GM23338 (cell line): ENCODE measurements around the gene PPARD. TPM values are rescaled to one million over a fixed set of nuclear protein-coding genes. Genes with fewer than 3 reads are reported as not detected.

ENCODE experiments used
- ATAC-seq: fragments of 200-7000 bp; cut with Tn5 transposase; 3 replicates; pipeline ENCODE4 v1.9.1; 2020
- DNase-seq: peaks from one replicate; pipeline ENCODE4 v3.0.0-alpha.2; 2015; ENCODE audit warnings: low spot score
- H2AFZ ChIP-seq: fragments of 200-600 bp; sonication (generic); 2 replicates; pipeline ENCODE4 v1.8.0; 2016; ENCODE audit warnings: antibody characterized with exemption, mild to moderate bottlenecking, moderate library complexity
- H3F3A ChIP-seq: fragments of 200-600 bp; sonication (generic); replicated peaks from 2 replicates; pipeline ENCODE4 v1.8.0; 2017; ENCODE audit warnings: antibody characterized with exemption, mixed run types, low read depth
- H3K27ac ChIP-seq: fragments of 200-600 bp; sonication (generic); 2 replicates; pipeline ENCODE4 v1.6.1; 2016; ENCODE audit warnings: low read depth
- H3K27me3 ChIP-seq: fragments of 200-600 bp; sonication (generic); 2 replicates; pipeline ENCODE4 v1.8.0; 2016; ENCODE audit warnings: mild to moderate bottlenecking, mixed run types, moderate library complexity; ENCODE audit not compliant: insufficient read depth
- H3K36me3 ChIP-seq: fragments of 200-600 bp; sonication (generic); 2 replicates; pipeline ENCODE4 v1.8.0; 2016; ENCODE audit warnings: mild to moderate bottlenecking; ENCODE audit not compliant: insufficient read depth
- H3K4me1 ChIP-seq: fragments of 200-600 bp; sonication (generic); 2 replicates; pipeline ENCODE4 v1.8.0; 2016; ENCODE audit warnings: mild to moderate bottlenecking, moderate library complexity; ENCODE audit not compliant: insufficient read depth
- H3K4me2 ChIP-seq: fragments of 200-600 bp; sonication (generic); 2 replicates; pipeline ENCODE4 v1.7.1; 2017; ENCODE audit warnings: mixed run types
- H3K4me3 ChIP-seq: fragments of 200-600 bp; sonication (generic); 2 replicates; pipeline ENCODE4 v1.6.1; 2016; ENCODE audit warnings: mixed run types
- H3K79me2 ChIP-seq: fragments of 200-600 bp; sonication (generic); replicated peaks from 2 replicates; pipeline ENCODE4 v1.8.0; 2017; ENCODE audit warnings: mild to moderate bottlenecking; ENCODE audit not compliant: insufficient read depth
- H3K9me2 ChIP-seq: fragments of 200-600 bp; sonication (generic); 2 replicates; pipeline ENCODE4 v1.8.0; 2017; ENCODE audit not compliant: insufficient read depth
- H4K20me1 ChIP-seq: fragments of 200-600 bp; sonication (generic); replicated peaks from 2 replicates; pipeline ENCODE4 v1.8.0; 2017; ENCODE audit warnings: mild to moderate bottlenecking; ENCODE audit not compliant: insufficient read depth
- H3K27ac Mint-ChIP-seq: 2 replicates; pipeline ENCODE4 v1.8.0; 2020; ENCODE audit warnings: inconsistent platforms, mild to moderate bottlenecking, moderate library complexity, mixed read lengths
- H3K27me3 Mint-ChIP-seq: 3 replicates; pipeline ENCODE4 v1.8.0; 2022; ENCODE audit warnings: low read depth, mild to moderate bottlenecking, moderate library complexity, mixed read lengths, inconsistent platforms; ENCODE audit not compliant: insufficient read depth, poor library complexity
- H3K36me3 Mint-ChIP-seq: 3 replicates; pipeline ENCODE4 v1.8.0; 2021; ENCODE audit warnings: low read depth, mild to moderate bottlenecking, inconsistent platforms, moderate library complexity, mixed read lengths
- H3K4me1 Mint-ChIP-seq: 3 replicates; pipeline ENCODE4 v1.8.0; 2020; ENCODE audit warnings: mild to moderate bottlenecking, inconsistent platforms, mixed read lengths
- H3K4me3 Mint-ChIP-seq: 3 replicates; pipeline ENCODE4 v1.8.0; 2021; ENCODE audit warnings: moderate library complexity, mild to moderate bottlenecking, inconsistent platforms, mixed read lengths
- H3K9me3 Mint-ChIP-seq: 3 replicates; pipeline ENCODE4 v1.8.0; 2020; ENCODE audit warnings: moderate library complexity, mild to moderate bottlenecking, inconsistent platforms, mixed read lengths
- CREB1 ChIP-seq: fragments of 250-450 bp; sonication (Bioruptor Pico); IDR thresholded peaks from 2 replicates; pipeline ENCODE4 v1.5.0; 2020; ENCODE audit warnings: low read depth, mild to moderate bottlenecking, moderate library complexity
- EZH2 ChIP-seq: fragments of 200-600 bp; sonication (generic); IDR thresholded peaks from one replicate; pipeline ENCODE4 v1.8.0; 2017; ENCODE audit warnings: antibody characterized with exemption, mild to moderate bottlenecking, low read depth; ENCODE audit not compliant: unreplicated experiment
- EZH2phosphoT487 ChIP-seq: fragments of 200-600 bp; sonication (generic); IDR thresholded peaks from one replicate; pipeline ENCODE4 v1.8.1; 2018; ENCODE audit warnings: antibody characterized with exemption; ENCODE audit not compliant: unreplicated experiment
- JUNB ChIP-seq: IDR thresholded peaks from one replicate; pipeline ENCODE4 v1.6.1; 2016; ENCODE audit warnings: antibody characterized with exemption; ENCODE audit not compliant: unreplicated experiment
- NANOG ChIP-seq: IDR thresholded peaks from 2 replicates; pipeline ENCODE4 v1.6.1; 2016; ENCODE audit warnings: antibody characterized with exemption, borderline replicate concordance
- POLR2AphosphoS5 ChIP-seq: IDR thresholded peaks from 2 replicates; pipeline ENCODE4 v1.6.1; 2016; ENCODE audit warnings: antibody characterized with exemption, low read depth
- STAT1 ChIP-seq: IDR thresholded peaks from one replicate; pipeline ENCODE4 v1.6.1; 2016; ENCODE audit warnings: antibody characterized with exemption; ENCODE audit not compliant: unreplicated experiment
- ZNF114 ChIP-seq: fragments of 250-450 bp; sonication (Bioruptor Pico); IDR thresholded peaks from 2 replicates; pipeline ENCODE4 v1.5.0; 2020; ENCODE audit warnings: mild to moderate bottlenecking, moderate library complexity
- ZNF331 ChIP-seq: fragments of 250-450 bp; sonication (Bioruptor Pico); IDR thresholded peaks from 2 replicates; pipeline ENCODE4 v1.5.0; 2020; ENCODE audit warnings: low read depth, mild to moderate bottlenecking, moderate library complexity
- polyA plus RNA-seq: library from polyadenylated mRNA; unstranded; fragments of >200 nt; fragmentation: Nextera tagmentation; extraction: Ambion mirVana; gene quantifications from 2 replicates; pipeline ENCODE4 v1.2.1, GENCODE V29; 2016
- total RNA-seq: library from RNA; depleted of rRNA; stranded (reverse); fragments of >200 nt; shearing (Covaris generic); gene quantifications from 2 replicates; pipeline ENCODE4 v1.2.3, GENCODE V29; 2014
- TF ChIP-seq, protein P1 (sequence below): IDR thresholded peaks from 2 replicates; pipeline ENCODE4 v1.6.1; 2016; ENCODE audit warnings: antibody characterized with exemption
- TF ChIP-seq, protein P2 (sequence below): fragments of 250-450 bp; sonication (Bioruptor Pico); IDR thresholded peaks from 2 replicates; pipeline ENCODE4 v1.5.0; 2020; ENCODE audit warnings: mild to moderate bottlenecking, moderate library complexity
- TF ChIP-seq, protein P3 (sequence below), 2 experiments: fragments of 200-600 bp in 1 of 2; sonication (generic) in 1 of 2; conservative IDR thresholded peaks; 2 replicates each; pipeline versions ENCODE4 v1.5.1 to v1.6.1; 2016 to 2017; ENCODE audit warnings: antibody characterized with exemption in 2 of 2, low read depth in 2 of 2, mild to moderate bottlenecking in 2 of 2, moderate library complexity in 1 of 2
- TF ChIP-seq, protein P4 (sequence below): IDR thresholded peaks from one replicate; pipeline ENCODE4 v1.6.1; 2018; ENCODE audit warnings: antibody characterized with exemption; ENCODE audit not compliant: unreplicated experiment

PPARD gene
- total and polyA plus RNA-seq, 2 experiments from 2014 or later = 5.1 to 9.7 TPM

DNA sequence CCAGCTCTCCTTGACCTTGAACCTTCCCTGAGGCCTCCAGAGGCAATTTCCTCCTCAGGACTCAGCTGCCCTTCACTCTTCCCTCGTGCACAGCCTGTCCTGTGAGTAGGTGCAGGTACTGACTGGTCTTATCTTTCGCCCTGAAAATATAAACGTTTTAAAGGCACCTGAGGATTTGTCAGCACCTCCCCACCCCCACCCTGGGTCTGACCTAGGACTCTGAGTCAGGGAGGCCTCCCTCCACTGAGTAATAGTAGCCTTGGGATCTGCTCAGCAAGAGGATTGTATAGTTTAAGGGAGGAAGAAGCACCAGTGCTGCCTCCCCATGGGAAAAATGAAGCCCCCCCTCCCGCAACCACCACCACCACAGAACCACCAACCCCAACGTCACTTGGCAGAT, 54.6 kb downstream of the PPARD start:
- Histone ChIP-seq H3K27me3 (no peaks in the 10 kb centered on the region), H3K9me2 (no peaks in the 10 kb centered on the region), H3K4me3 (no peak overlapping the region), H2AFZ (no peak overlapping the region), H3K79me2 (no peaks in the 10 kb centered on the region), H3K4me2 (no peak overlapping the region), H3K36me3 (no peaks in the 10 kb centered on the region), H3K27ac (no peak overlapping the region), H3K4me1 (peaks cover 9% of the 10 kb centered on the region), H4K20me1 (no peaks in the 10 kb centered on the region), H3F3A (no peaks in the 10 kb centered on the region)
- Mint-ChIP-seq H3K27ac (0 out of 2 replicates have a peak overlapping the region, but pooled peaks have one; percentile 49), H3K9me3 (peaks cover 4% of the 10 kb centered on the region; the same call in 2 of the 3 replicates), H3K27me3 (peaks cover 1% of the 10 kb centered on the region), H3K4me3 (no peak overlapping the region), H3K4me1 (peaks cover 28% of the 10 kb centered on the region), H3K36me3 (peaks cover 9% of the 10 kb centered on the region; the same call in 1 of the 3 replicates)
- TF ChIP-seq JUNB = no peak
- no peak for TF ChIP-seq POLR2AphosphoS5
- TF ChIP-seq ZNF114 = no peak
- no peak for TF ChIP-seq EZH2
- TF ChIP-seq, protein P1, sequence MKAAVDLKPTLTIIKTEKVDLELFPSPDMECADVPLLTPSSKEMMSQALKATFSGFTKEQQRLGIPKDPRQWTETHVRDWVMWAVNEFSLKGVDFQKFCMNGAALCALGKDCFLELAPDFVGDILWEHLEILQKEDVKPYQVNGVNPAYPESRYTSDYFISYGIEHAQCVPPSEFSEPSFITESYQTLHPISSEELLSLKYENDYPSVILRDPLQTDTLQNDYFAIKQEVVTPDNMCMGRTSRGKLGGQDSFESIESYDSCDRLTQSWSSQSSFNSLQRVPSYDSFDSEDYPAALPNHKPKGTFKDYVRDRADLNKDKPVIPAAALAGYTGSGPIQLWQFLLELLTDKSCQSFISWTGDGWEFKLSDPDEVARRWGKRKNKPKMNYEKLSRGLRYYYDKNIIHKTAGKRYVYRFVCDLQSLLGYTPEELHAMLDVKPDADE = no peak
- TF ChIP-seq, protein P2, sequence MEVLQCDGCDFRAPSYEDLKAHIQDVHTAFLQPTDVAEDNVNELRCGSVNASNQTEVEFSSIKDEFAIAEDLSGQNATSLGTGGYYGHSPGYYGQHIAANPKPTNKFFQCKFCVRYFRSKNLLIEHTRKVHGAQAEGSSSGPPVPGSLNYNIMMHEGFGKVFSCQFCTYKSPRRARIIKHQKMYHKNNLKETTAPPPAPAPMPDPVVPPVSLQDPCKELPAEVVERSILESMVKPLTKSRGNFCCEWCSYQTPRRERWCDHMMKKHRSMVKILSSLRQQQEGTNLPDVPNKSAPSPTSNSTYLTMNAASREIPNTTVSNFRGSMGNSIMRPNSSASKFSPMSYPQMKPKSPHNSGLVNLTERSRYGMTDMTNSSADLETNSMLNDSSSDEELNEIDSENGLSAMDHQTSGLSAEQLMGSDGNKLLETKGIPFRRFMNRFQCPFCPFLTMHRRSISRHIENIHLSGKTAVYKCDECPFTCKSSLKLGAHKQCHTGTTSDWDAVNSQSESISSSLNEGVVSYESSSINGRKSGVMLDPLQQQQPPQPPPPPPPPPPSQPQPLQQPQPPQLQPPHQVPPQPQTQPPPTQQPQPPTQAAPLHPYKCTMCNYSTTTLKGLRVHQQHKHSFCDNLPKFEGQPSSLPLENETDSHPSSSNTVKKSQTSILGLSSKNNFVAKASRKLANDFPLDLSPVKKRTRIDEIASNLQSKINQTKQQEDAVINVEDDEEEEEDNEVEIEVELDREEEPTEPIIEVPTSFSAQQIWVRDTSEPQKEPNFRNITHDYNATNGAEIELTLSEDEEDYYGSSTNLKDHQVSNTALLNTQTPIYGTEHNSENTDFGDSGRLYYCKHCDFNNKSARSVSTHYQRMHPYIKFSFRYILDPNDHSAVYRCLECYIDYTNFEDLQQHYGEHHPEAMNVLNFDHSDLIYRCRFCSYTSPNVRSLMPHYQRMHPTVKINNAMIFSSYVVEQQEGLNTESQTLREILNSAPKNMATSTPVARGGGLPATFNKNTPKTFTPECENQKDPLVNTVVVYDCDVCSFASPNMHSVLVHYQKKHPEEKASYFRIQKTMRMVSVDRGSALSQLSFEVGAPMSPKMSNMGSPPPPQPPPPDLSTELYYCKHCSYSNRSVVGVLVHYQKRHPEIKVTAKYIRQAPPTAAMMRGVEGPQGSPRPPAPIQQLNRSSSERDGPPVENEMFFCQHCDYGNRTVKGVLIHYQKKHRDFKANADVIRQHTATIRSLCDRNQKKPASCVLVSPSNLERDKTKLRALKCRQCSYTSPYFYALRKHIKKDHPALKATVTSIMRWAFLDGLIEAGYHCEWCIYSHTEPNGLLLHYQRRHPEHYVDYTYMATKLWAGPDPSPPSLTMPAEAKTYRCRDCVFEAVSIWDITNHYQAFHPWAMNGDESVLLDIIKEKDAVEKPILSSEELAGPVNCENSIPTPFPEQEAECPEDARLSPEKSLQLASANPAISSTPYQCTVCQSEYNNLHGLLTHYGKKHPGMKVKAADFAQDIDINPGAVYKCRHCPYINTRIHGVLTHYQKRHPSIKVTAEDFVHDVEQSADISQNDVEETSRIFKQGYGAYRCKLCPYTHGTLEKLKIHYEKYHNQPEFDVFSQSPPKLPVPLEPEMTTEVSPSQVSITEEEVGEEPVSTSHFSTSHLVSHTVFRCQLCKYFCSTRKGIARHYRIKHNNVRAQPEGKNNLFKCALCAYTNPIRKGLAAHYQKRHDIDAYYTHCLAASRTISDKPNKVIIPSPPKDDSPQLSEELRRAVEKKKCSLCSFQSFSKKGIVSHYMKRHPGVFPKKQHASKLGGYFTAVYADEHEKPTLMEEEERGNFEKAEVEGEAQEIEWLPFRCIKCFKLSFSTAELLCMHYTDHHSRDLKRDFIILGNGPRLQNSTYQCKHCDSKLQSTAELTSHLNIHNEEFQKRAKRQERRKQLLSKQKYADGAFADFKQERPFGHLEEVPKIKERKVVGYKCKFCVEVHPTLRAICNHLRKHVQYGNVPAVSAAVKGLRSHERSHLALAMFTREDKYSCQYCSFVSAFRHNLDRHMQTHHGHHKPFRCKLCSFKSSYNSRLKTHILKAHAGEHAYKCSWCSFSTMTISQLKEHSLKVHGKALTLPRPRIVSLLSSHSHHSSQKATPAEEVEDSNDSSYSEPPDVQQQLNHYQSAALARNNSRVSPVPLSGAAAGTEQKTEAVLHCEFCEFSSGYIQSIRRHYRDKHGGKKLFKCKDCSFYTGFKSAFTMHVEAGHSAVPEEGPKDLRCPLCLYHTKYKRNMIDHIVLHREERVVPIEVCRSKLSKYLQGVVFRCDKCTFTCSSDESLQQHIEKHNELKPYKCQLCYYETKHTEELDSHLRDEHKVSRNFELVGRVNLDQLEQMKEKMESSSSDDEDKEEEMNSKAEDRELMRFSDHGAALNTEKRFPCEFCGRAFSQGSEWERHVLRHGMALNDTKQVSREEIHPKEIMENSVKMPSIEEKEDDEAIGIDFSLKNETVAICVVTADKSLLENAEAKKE (CRISPR knock-in tag) = no peak
- TF ChIP-seq EZH2phosphoT487 = no peak
- TF ChIP-seq, protein P3, sequence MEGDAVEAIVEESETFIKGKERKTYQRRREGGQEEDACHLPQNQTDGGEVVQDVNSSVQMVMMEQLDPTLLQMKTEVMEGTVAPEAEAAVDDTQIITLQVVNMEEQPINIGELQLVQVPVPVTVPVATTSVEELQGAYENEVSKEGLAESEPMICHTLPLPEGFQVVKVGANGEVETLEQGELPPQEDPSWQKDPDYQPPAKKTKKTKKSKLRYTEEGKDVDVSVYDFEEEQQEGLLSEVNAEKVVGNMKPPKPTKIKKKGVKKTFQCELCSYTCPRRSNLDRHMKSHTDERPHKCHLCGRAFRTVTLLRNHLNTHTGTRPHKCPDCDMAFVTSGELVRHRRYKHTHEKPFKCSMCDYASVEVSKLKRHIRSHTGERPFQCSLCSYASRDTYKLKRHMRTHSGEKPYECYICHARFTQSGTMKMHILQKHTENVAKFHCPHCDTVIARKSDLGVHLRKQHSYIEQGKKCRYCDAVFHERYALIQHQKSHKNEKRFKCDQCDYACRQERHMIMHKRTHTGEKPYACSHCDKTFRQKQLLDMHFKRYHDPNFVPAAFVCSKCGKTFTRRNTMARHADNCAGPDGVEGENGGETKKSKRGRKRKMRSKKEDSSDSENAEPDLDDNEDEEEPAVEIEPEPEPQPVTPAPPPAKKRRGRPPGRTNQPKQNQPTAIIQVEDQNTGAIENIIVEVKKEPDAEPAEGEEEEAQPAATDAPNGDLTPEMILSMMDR (conservative IDR thresholded peaks at IDR 0.05; ENCODE audit: low read depth in 2 of 2) = no peak
- TF ChIP-seq CREB1 (CRISPR knock-in tag) = no peak
- TF ChIP-seq ZNF331 (CRISPR knock-in tag) = no peak
- no peak for TF ChIP-seq NANOG
- TF ChIP-seq, protein P4, sequence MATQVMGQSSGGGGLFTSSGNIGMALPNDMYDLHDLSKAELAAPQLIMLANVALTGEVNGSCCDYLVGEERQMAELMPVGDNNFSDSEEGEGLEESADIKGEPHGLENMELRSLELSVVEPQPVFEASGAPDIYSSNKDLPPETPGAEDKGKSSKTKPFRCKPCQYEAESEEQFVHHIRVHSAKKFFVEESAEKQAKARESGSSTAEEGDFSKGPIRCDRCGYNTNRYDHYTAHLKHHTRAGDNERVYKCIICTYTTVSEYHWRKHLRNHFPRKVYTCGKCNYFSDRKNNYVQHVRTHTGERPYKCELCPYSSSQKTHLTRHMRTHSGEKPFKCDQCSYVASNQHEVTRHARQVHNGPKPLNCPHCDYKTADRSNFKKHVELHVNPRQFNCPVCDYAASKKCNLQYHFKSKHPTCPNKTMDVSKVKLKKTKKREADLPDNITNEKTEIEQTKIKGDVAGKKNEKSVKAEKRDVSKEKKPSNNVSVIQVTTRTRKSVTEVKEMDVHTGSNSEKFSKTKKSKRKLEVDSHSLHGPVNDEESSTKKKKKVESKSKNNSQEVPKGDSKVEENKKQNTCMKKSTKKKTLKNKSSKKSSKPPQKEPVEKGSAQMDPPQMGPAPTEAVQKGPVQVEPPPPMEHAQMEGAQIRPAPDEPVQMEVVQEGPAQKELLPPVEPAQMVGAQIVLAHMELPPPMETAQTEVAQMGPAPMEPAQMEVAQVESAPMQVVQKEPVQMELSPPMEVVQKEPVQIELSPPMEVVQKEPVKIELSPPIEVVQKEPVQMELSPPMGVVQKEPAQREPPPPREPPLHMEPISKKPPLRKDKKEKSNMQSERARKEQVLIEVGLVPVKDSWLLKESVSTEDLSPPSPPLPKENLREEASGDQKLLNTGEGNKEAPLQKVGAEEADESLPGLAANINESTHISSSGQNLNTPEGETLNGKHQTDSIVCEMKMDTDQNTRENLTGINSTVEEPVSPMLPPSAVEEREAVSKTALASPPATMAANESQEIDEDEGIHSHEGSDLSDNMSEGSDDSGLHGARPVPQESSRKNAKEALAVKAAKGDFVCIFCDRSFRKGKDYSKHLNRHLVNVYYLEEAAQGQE = no peak
- TF ChIP-seq STAT1 = no peak
- ATAC-seq = no peak
- DNase-seq = no peak
